ENCODE data around the gene SGCB. TPM values are rescaled to one million over a fixed set of nuclear protein-coding genes. Genes with fewer than 3 reads are reported as not detected.

Gene SGCB
- total RNA-seq, 1 experiment from 2014 or later = 17.3 TPM

Other genes with a start within 250 kb of the SGCB start
- gene DCUN1D4, start 195.1 kb downstream of the SGCB start, total RNA-seq (2014; rRNA removed) = 25.5 and 44.8 TPM in 2 replicates
- 0.58 and 1.1 TPM in 2 replicates for gene LRRC66, start 17.9 kb downstream of the SGCB start, total RNA-seq (2014; rRNA removed)
- gene SPATA18, start 13.0 kb upstream of the SGCB start, total RNA-seq (2014; rRNA removed) = not detected in 2 replicates

Measured in PC-3 (cell line).